Smooth muscle cell of the brain vasculature (primary cell): ENCODE results near the gene HTR2A.

Experiments
- DNase-seq: peaks from one replicate; pipeline ENCODE4 v3.0.0-alpha.2; 2012; ENCODE audit warnings: low read depth, low spot score

HTR2A gene

GRCh38 chr13:46871557-46871956 is 25.3 kb downstream of the HTR2A start:
- no peak for DNase-seq

DNA sequence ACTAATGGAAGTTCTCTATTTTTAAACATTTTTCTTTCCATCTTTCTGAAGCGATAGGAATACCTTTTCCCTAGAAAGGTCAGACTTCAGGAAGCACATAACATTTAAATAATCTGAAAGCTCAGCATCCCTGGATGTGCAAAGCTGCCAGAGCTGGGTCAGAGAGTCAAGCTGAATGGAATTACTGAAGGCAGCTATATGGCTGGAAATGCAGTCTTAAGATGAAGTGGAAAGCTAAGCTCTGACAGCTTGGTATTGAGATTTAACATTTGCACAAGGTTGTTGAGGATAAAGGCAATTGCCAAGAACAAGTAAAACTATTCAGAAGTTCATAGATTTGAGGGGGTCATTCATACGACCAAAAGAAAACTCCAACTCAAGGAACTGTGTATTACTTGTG is 28.8 kb downstream of the HTR2A start:
- DNase-seq = no peak

GRCh38 chr13:46866150-46866549 is 30.7 kb downstream of the HTR2A start:
- no peak for DNase-seq

DNA sequence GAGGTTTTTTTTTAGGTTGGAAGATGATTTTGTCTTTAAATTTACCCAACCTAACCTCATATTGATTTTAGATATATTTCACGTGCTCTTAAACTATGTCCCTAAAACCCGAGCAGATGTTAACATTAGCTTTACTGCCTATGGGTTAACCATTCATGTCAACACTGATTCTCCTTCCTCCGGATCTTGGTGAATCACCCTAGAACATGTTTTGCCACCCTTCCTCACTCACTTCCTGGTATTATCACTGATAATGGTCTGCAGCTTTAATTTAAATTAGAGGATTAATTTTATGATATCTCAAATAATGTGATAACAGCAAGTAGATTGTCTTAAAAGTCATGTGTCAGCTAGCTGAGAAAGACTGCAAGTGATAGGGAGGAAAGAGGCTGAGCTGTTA is 31.9 kb downstream of the HTR2A start:
- no peak for DNase-seq

- DNase-seq = no peak
Observed at GRCh38 chr13:46861959-46862358, 34.9 kb downstream of the HTR2A start.

- no peak for DNase-seq
Observed at GRCh38 chr13:46860722-46861121, 36.1 kb downstream of the HTR2A start.

DNA sequence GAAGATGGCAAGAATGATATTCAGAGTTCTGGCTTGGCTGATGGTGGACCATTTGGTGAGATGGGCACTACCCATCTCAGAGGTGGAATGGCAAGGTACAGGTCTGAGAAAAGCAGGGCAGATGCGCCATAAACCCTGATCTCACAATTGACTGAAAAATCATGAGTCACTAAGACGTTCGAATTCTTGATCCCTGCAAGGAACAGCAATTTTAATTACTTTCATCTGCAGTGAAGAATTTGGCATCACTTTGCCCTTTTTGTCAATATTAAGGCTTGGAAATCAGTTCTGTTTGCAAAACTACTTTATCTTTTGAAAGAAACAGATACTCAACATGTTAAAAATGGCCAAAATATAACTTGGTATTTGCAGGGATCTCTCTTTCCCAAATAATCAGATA is 38.1 kb downstream of the HTR2A start:
- no peak for DNase-seq

- DNase-seq = no peak
Observed at GRCh38 chr13:46858163-46858562, 38.7 kb downstream of the HTR2A start.

DNA sequence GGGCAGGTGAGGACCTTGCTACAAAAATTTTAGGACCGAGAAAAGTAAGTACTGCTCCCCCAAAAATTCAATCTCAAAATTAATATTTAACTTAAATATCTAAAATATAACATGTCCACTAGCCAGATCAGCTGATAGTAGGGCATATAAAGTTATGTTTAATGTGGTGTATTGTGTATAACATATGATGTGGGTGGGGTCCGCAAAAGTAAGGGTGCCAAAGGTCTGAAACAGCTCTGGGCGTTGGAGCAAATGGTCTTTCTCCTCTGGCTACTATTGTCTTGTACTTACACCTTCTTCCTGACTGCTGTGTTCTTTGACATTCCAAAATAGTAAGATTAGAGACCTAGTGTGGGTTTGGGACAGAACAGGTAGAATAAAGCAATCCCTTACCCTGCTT is 41.2 kb downstream of the HTR2A start:
- no peak for DNase-seq

- DNase-seq = no peak
Observed at GRCh38 chr13:46855166-46855565, 41.7 kb downstream of the HTR2A start.

DNA sequence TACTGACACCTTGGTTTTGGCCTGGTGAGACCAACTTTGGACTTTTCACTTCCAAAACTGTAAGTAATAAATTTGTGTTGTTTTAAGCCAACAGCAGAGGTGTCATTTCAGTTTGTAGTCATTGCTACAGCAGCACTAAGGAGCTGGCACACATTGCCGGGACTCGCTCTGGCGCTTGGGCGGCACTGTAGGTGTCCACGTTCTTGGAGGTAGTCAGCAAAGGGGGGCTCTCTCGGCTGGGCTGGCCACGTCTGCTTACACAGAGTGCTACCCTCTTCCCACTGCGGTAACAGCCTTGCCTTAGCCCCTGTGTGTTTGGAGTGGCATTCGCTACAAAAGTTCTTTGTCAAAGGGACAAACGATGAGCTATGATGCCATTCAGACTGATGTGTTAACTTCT is 44.7 kb downstream of the HTR2A start:
- DNase-seq = no peak

DNA sequence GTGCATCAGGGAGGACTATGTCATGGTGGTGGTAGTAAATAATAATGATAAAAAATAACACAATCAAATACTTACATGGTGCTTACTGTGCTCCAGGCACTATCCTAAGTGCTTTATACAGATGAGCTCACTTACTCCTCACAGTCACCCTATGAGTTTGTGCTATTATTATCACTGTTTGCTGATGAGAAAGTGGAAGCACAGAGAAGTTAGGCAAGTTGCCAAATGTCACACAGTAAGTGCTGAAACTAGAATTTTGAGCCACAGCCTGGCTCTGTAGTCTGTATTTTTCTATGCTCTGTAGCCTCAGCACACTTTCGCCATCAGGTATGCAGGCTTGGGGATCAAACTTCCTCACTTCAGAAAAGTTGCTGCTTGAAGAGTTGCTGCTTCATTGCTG is 46.6 kb downstream of the HTR2A start:
- DNase-seq = no peak

DNA sequence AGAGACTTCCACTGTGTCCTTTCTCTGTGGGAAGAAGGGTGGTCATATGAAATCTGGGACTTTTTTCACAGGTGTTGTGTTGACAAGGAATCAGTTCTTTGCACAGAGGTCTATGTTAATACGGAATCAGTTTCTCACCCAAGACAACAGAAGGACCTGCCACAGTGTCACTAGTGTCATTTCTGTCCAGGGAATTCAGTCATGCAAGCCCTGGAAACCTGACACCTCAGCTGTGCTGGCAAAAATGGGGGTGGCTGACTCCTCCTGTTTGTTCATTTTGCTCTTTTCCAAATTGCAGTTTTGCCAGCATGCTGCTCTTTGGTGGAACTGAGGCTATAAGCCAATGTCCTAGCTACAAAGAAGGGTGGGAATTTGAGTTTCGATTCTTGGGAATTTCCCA is 50.1 kb downstream of the HTR2A start:
- DNase-seq = no peak

GRCh38 chr13:46845146-46845545 is 51.7 kb downstream of the HTR2A start:
- DNase-seq = no peak

DNA sequence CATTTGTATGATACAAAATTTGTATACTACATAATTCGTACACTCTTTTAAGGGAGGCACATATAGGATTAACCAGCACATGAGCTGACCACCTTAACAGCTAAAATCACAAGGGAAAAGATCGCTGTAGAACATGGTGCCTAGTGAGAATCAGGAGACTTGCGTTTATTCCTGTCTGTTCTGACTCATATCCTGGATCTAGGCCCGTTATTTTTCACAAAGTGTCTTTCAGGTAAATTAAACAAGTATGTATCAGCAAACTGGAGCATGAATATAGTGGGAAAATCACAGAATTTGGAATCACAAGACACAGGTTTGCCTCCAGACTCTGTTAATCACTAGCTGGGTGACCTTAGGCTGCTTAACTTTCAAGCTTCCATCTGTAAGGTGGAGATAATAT is 52.4 kb downstream of the HTR2A start:
- DNase-seq = no peak

DNA sequence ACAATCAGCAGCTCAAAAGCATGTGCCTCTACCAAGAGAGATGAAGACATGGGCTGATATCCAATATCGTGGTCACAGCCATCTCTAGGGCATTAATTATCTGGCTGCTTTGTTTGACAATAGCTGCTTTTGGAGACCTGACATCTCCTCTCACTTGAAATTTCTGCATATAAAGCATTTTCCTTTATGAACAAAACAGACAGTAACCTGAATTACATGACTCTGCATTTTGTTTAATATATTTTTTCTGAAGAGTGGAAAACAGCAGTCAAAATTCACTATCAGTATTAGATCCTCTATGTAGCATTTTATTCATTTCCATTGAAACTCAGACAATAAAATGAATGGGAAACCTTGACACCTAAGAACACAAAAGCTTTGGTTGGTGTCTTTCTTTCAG is 57.5 kb downstream of the HTR2A start:
- DNase-seq = no peak

GRCh38 chr13:46834657-46835056 is 62.2 kb downstream of the HTR2A start:
- DNase-seq = no peak

DNA sequence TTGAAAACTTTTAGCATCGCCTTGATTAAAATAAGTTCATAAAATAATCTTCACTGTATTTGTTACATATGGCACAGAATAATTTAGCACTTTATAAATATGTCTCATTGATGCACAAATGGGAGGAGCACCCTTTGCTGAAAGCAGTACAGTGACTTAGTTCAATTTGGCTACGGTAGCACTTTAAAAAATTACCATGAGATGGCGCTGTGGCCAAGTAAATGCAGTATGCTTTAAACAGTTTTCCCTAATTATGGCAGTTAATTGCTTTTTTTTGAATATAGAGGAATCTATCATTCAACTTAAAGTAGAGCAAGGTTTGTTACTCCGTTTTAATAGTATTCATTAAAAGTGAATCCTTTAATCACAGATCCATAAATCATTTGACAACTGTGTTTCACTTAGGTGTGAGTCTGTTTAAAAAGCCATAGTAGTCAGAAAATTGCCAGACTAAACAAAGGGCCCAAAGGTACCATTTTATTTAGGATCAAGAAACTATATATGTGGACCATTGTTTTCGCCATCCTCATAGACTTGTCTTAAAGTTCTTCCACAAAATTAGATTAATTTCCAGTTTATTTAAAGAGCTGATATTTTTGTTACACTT is 65.2 kb downstream of the HTR2A start:
- peak; percentile 24 for DNase-seq

DNA sequence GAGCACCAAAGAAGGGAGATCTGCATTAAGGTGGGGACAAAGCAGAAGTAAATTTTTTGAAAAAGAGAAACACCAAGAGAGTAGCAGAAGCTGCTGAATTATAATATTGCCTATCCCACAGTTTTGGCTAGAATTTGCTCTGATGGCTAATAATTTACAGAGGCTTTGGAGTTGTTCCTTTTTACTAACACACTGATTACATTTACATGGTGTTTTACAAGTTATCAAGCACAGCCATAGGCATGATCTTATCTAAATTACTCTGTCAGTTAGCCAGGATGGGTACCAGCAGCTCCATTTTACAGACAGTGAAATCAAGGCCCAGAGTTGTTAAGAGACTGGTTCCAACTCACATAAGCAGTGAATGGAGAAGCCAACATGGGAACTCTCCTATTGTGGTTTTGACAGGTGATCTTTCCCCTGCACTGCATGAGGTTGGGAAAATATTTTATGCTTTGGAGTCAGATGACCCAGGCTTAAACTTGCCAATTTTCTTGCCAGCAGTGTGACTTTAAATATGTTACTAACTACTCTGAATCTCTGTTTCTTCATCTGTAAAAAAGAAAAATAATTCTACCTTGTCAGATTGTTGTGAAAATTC is 66.3 kb downstream of the HTR2A start:
- DNase-seq = no peak

DNA sequence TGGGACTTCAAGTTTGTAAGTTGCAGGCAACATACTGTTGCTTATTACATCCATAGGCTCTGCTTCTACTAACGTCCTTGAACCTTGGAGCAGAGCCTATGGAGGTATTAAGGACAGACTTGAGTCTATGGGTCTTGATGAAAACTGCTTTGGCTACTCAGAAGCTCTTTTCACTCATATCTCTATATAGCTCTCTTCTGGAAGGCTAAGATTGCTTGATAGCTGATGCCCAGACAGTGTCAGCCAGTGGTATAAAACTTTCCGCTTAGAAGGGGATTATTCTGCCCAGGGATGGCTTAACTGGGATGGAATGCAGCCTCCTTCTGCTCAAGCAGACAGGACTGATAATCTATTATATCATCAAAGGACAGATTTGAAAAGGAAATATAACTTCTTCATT is 74.3 kb downstream of the HTR2A start:
- no peak for DNase-seq

- no peak for DNase-seq
Observed at GRCh38 chr13:46817838-46818476, 78.9 kb downstream of the HTR2A start.

DNA sequence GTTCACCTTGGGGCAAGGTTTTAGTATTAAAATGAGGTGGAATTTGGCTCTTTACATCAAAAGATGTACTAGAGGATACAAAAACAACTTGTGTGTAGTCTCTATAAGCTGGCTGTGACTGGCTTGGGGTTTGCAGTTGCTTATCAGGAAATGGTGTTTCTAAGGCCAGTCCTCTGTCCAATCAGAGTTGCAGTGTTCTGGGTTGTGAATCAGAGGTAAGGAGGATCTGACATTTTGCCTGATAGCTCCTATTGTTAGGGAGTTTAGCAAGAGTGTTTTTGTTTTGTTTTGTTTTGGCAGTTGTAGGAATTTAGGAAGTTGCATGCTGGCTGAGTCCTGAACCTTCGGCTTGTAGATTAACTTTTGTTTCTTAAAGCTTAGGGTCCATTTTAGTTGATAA is 79.8 kb downstream of the HTR2A start:
- no peak for DNase-seq

- DNase-seq = no peak
Observed at GRCh38 chr13:46816371-46816770, 80.5 kb downstream of the HTR2A start.
